HepG2 (cell line): Measurements from ENCODE around the gene OGG1. TPM values are rescaled to one million over a fixed set of nuclear protein-coding genes. Genes with fewer than 3 reads are reported as not detected.

ENCODE experiments used
- AHDC1 ChIP-seq: sonication (generic); formaldehyde crosslinking; IDR thresholded peaks from 2 replicates; pipeline ENCODE4 v1.5.1; 2020; ENCODE audit warnings: mild to moderate bottlenecking, missing genetic modification reagents, borderline replicate concordance
- DNMT3B ChIP-seq: conservative IDR thresholded peaks from 2 replicates; pipeline ENCODE4 v1.6.1; 2016; ENCODE audit warnings: missing biosample characterization, control low read depth
- PBX3 ChIP-seq: sonication (generic); formaldehyde crosslinking; IDR thresholded peaks from 2 replicates; pipeline ENCODE4 v1.8.1; 2023; ENCODE audit warnings: missing genetic modification reagents, inconsistent platforms, borderline replicate concordance
- RERE ChIP-seq: IDR thresholded peaks from 2 replicates; pipeline ENCODE4 v1.6.1; 2016; ENCODE audit warnings: low read depth, missing genetic modification reagents, missing compliant biosample characterization
- ZBTB20 ChIP-seq: sonication (generic); formaldehyde crosslinking; IDR thresholded peaks from 2 replicates; pipeline ENCODE4 v1.8.1; 2023; ENCODE audit warnings: missing genetic modification reagents, low read depth, mild to moderate bottlenecking, borderline replicate concordance
- ZNF18 ChIP-seq: sonication (generic); formaldehyde crosslinking; IDR thresholded peaks from 2 replicates; pipeline ENCODE4 v1.8.0; 2022; ENCODE audit warnings: mild to moderate bottlenecking, missing genetic modification reagents; ENCODE audit not compliant: insufficient replicate concordance
- ZNF276 ChIP-seq: sonication (generic); formaldehyde crosslinking; IDR thresholded peaks from 2 replicates; pipeline ENCODE4 v1.4.0; 2020; ENCODE audit warnings: mild to moderate bottlenecking, low read depth, missing genetic modification reagents
- ZNF558 ChIP-seq: sonication (generic); formaldehyde crosslinking; IDR thresholded peaks from 2 replicates; pipeline ENCODE4 v1.9.0; 2022; ENCODE audit warnings: mild to moderate bottlenecking, missing genetic modification reagents, borderline replicate concordance
- ZNF792 ChIP-seq: IDR thresholded peaks from 2 replicates; pipeline ENCODE4 v1.6.1; 2016
- polyA plus RNA-seq, 8 experiments: library from polyadenylated mRNA; depleted of rRNA in 3 of 8; stranded (reverse) in 7 of 8; unstranded in 1 of 8; fragments of >200 nt; fragmentation: Illumina TruSeq in 4 of 8; extraction: Trizol in 4 of 8; gene quantifications; 2 replicates each; pipeline versions ENCODE4 v1.2.1 to v1.2.3, GENCODE V29; 2011 to 2016; ENCODE audit warnings: low read depth in 4 of 8, missing spikeins in 1 of 8, mixed read lengths in 1 of 8; ENCODE audit not compliant: insufficient read depth in 1 of 8
- total RNA-seq, 5 experiments: library from RNA; depleted of rRNA; stranded (reverse); fragments of >200 nt; fragmentation: Illumina TruSeq; extraction: Trizol; gene quantifications; 2 replicates each; pipeline ENCODE4 v1.2.3, GENCODE V29; 2016; ENCODE audit warnings: low read depth in 1 of 5

Gene OGG1
- total and polyA plus RNA-seq, 2 of the 13 experiments (the other 11 are each of a cell fraction or from before 2014, with no cell fraction given) = 28.7 to 33.2 TPM

GRCh38 chr3:9704347-9705322, 45.1 kb upstream of the OGG1 start (continued):
- TF ChIP-seq ZNF558 (CRISPR knock-in tag) = peak; percentile 65; the same call in 1 of the 2 replicates
- TF ChIP-seq DNMT3B = 0 out of 2 replicates have a peak, but pooled peaks have one; percentile 69
- peak; percentile 72; the same call in 1 of the 2 replicates for TF ChIP-seq ZNF792 (CRISPR knock-in tag)
- peak; percentile 67 for TF ChIP-seq ZNF18 (CRISPR knock-in tag)
- no peak for TF ChIP-seq RERE (CRISPR knock-in tag)
- TF ChIP-seq PBX3 (CRISPR knock-in tag) = no peak
- 0 out of 2 replicates have a peak, but pooled peaks have one; percentile 28 for TF ChIP-seq AHDC1 (CRISPR knock-in tag)
- no peak for TF ChIP-seq ZNF276
- peak; percentile 66; the same call in 1 of the 2 replicates for TF ChIP-seq ZBTB20 (CRISPR knock-in tag)
